Fibroblast of skin of left quadriceps (primary cell): ENCODE data around the gene LYSMD4.
A peak's percentile ranks its signal among the peaks of the same experiment; 100 is the strongest.

Experiments
- DNase-seq, 2 experiments: peaks; one replicate each; pipeline ENCODE4 v3.0.0-alpha.2; 2013; ENCODE audit warnings: low read depth in 2 of 2

The LYSMD4 gene

GRCh38 chr15:99731336-99732123, 1.7 kb downstream of the LYSMD4 start:
- DNase-seq: no peak

GRCh38 chr15:99729920-99730319, 3.3 kb downstream of the LYSMD4 start:
- peak; percentile 11 to 17 for DNase-seq

DNA sequence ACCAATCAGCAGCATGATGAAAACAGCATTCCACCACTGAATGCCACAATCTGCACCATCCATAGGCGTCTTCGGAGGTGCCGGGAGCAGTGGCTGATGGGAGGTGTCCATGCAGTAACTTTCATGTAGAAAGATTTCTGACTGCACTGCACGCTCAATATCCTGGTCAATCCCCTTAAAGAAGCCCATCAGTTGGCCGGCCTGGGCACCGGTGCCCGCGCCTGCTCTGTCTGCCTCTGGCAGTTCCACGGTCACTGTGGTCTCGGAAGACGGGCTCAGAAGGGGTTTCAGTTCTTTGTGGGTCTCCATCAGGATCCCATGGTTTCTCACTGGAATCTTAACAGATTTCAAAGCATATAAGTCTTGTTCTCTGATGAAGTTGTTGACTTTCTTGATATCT, 3.9 kb downstream of the LYSMD4 start:
- DNase-seq: no peak

DNA sequence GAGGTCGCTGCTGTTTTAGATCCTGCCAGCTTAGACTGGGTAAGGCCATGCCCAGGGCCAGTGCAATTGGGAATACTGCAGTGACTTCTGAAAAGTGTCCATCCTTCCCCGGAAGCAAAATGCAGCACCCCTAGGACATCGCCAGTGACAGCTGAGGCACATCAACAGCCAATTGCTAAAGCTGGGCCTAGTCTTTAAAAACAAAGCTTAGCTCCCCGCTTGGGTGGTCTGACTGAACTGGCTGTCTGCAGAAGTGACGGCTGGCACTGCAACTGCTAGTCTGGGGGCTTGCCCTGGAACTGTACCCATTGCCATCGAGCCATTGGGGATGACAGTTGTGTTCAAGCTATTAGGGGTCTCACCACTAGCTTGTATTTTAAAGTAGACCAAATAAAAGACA, 4.3 kb downstream of the LYSMD4 start:
- DNase-seq: no peak

DNA sequence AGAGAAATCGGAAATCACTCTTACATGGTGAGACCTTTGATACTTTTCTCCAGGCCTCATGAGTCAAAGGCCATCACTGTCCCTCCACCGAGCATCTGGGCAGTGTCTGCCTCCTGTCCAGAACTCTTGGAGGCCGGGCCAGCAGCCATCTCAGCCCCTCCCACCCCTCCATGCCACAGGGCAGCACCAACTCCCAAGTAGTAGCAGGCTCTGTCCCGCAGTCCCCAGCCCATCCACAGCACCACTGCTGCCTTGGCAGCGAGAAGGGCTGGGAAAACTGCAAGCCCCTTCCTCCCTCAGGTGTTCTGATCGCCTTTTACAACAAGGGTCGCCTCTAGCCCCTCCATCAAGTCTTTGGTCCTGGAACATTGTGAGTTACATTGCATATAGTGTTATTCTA, 5.5 kb downstream of the LYSMD4 start:
- no peak for DNase-seq

DNA sequence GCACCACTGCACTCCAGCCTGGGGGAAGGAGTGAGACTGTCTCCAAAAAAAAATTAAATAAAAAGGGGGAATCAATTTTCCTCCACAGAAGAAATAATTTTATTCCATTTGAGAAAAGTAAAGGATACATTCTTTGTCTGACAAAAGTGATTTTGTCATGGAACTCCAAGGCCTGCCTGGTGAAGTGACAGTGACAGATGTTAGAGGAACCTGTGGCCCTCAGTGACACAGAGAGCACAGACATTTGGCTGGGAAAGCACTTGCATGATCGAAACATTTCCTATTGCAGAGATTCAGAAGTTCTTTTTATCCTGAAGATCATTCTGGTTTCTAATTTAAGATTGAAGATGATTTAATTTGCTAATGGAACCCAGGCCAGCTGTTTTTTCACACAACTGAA, 5.9 kb downstream of the LYSMD4 start:
- DNase-seq: no peak

DNA sequence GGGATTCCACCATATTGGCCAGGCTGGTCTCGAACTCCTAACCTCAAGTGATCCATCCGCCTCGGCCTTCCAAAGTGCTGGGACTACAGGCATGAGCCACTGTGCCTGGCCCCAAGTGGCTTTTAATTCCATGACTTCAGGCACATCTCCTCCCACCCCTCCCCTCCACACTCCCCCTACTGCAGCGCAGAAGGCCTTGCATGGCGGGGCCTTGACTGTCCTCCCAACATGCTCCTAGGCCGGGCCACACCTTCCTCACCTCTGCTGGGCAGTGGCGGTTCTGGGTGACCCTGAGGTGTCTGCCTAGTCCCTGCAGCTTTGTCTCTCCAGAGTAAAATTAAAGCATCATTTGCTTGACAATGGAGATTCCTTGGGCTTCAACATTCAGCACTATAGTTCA, 6.9 kb downstream of the LYSMD4 start:
- no peak for DNase-seq

DNA sequence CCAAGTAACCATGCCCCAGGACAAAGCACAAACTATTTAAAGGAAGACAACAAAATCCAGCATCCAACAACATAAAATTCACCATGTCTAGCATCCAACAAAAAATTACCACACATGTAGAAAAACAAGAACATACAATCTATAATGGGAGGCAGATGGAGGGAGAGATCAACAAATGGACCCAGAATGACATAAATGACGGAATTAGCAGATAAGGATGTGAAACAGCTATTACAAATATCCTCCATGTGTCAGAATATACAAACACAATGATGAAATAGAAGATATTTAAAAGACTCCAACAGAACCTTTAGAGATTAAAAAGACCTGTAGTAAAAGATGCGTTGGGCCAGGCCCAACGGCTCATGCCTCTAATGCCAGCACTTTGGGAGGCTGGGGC, 10.8 kb downstream of the LYSMD4 start:
- DNase-seq: no peak

- no peak for DNase-seq
Measured at GRCh38 chr15:99721896-99722295, 11.3 kb downstream of the LYSMD4 start.

- DNase-seq: no peak
Measured at GRCh38 chr15:99721104-99721778, 12.0 kb downstream of the LYSMD4 start.

- no peak for DNase-seq
Measured at GRCh38 chr15:99720533-99720932, 12.7 kb downstream of the LYSMD4 start.

GRCh38 chr15:99719096-99719541, 14.1 kb downstream of the LYSMD4 start:
- peak; percentile 50 to 54 for DNase-seq

DNA sequence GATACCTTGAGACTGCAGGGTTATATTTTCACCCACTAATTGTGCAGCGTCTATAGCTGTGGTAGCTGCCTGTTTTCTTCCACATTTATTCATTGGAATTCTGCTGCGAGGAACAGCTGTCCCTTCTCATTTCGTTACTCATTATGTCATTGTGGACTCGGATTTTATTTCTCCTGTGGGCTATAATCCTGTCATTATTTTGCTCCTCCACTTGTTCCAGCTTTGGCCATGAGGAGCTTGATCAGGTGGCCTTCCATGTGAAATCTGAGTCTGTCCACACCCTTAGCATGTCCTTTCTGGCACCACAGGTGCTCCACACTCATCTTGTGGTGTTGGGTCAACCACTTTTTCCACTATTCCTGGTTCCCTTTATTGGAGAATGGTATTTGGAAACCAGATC, 14.8 kb downstream of the LYSMD4 start:
- no peak for DNase-seq

DNA sequence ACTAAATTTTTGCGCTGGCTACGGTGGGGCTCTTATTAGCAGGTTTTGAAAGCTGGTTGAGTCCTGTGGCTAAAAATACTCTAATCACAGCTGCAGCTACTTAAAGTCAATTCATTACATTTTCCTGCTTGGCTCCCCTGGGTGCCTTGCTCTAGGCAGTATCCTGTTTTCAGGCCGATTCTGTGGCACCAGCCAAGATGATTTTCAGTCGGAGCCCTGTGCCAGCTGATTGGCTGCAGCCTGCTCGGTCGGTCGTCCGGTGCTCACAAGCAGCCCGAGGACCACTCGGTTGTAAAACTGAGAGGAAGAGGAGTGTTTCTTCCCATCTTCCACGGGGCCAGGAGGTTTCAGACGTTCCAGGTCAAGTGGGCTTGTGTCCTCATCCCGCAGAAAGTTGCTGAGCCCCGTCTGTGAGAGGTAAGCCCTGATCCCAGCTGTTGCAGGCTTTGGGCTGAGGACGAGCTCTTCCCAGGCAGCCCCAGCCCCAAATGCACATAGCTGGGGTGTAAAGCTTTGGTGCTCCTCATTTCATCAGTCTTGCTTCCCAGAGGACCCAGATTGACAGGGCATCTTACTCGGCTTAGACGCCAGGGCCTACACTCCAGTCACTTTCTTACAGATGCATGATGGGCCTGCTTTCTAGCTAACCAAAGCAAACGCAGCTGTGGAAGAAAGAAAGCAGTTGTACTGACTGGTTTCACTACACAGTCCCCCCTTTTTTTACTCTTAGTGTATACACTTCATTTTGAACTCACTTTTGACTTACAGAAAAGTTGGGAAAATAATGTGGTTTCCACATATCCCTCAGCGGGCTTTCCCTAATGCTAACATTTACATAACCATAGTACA, 15.9 kb downstream of the LYSMD4 start:
- DNase-seq: no peak

- no peak for DNase-seq
Measured at GRCh38 chr15:99716540-99717095, 16.6 kb downstream of the LYSMD4 start.

GRCh38 chr15:99712415-99712814, 20.8 kb downstream of the LYSMD4 start:
- DNase-seq: no peak

- no peak for DNase-seq
Measured at GRCh38 chr15:99711625-99712024, 21.6 kb downstream of the LYSMD4 start.

- DNase-seq: no peak
Measured at GRCh38 chr15:99709243-99709986, 23.8 kb downstream of the LYSMD4 start.

DNA sequence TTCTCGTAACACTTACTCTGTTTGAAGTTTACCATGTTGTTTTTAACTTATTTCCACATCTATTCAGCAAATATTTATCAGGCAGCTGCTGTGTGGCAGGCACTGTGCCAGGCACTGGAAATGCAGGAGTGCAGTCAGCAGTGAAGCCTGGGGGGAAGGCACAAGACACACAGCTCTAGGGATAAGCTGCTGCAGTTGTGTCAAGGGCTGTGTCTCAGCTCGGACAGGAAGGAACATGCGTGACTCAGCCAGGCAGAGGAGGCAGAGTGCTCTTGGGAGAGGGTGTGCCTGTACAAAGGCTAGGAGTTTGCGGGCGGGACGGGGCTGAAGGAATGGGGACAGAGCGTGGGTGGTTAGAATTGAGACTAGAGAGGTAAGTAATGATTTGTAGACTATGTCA, 24.7 kb downstream of the LYSMD4 start:
- DNase-seq: no peak

DNA sequence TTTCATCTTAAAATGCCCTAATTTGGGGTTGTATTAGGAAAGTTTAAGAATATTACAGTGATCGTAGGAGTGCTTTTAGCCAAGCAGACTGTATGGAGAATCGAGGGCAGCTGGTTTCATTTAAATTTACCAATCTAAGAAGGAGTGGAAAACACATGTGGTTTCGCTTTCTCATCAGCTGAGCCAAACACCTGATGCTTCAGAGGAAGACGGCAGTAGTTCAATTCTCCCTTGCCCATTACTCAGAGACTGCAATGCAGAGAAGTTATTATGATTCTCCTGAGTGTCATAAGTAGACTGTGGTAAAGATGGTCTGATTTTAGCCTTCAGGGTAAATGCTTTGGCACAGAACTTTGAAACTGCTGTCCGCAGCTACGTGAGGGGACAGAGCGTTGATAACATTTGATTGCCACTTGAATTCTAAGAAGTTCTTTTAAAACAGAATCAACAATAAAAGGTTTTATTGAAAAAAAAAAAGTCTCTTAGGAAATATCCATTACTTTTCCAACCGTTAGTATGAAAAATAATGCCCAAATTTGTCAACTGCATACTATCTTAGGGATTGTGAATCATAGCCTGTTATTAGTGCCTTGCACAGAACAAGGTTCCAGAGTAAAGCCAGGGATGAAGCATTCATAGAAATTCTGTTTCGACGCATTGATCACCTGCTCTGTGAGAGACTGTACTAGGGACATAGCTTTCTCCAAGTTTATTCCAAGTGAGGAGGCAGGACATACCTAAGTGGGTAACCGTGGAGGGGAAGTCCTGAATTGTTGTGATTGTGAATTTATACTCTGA, 25.6 kb downstream of the LYSMD4 start:
- DNase-seq: peak; percentile 41 to 46
